ENCODE data around the gene RRP1B. TPM values are rescaled to one million over a fixed set of nuclear protein-coding genes. Genes with fewer than 3 reads are reported as not detected.

Gene RRP1B
- total and polyA plus RNA-seq, 2 of the 13 experiments (the other 11 are each of a cell fraction or from before 2014, with no cell fraction given), result 16.3 to 46.2 TPM

DNA sequence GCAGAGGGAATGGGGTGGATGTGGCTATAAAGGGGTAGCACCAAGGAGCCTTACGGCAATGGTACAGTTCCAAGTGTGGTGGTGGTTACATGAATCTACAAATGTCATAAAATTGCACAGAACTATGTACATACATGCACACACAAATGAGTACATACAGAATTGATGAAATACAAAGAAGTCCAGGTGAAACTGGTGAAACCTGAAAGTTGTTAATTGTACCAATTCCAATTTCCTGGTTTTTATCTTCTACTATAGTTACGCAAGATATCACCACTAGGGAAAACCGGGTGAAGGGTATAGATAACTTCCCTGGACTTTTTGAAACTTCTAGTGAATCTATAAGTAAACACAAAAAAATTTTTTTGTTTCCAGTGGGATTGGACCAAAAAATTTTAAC lies 19.0 kb upstream of the RRP1B start (continued):
- TF ChIP-seq HMGXB3 (CRISPR knock-in tag; IDR thresholded peaks at IDR 0.05; ENCODE audit: borderline replicate concordance) (no peak), TFAP4 (IDR thresholded peaks at IDR 0.05; ENCODE audit: borderline replicate concordance, low read depth) (no peak), CC2D1A (CRISPR knock-in tag; IDR thresholded peaks at IDR 0.05) (no peak), CEBPG (CRISPR knock-in tag; IDR thresholded peaks at IDR 0.05) (0 out of 2 replicates have a peak, but pooled peaks have one; percentile 18), SP1 (IDR thresholded peaks at IDR 0.05) (no peak), SP1 (CRISPR knock-in tag; IDR thresholded peaks at IDR 0.05) (no peak), MAF1 (CRISPR knock-in tag; IDR thresholded peaks at IDR 0.05; ENCODE audit: borderline replicate concordance) (no peak), AGO1 (IDR thresholded peaks at IDR 0.05; ENCODE audit: low read depth, low read length, poor library complexity, severe bottlenecking) (no peak), SKIL (CRISPR knock-in tag; IDR thresholded peaks at IDR 0.05; ENCODE audit: borderline replicate concordance) (no peak), CEBPB (IDR thresholded peaks at IDR 0.05; ENCODE audit: borderline replicate concordance, low read depth, low read length) (peak; percentile 74), REL (CRISPR knock-in tag; conservative IDR thresholded peaks at IDR 0.05) (no peak), NR3C1 (CRISPR knock-in tag; IDR thresholded peaks at IDR 0.05) (no peak)
- TF ChIP-seq, protein P1, sequence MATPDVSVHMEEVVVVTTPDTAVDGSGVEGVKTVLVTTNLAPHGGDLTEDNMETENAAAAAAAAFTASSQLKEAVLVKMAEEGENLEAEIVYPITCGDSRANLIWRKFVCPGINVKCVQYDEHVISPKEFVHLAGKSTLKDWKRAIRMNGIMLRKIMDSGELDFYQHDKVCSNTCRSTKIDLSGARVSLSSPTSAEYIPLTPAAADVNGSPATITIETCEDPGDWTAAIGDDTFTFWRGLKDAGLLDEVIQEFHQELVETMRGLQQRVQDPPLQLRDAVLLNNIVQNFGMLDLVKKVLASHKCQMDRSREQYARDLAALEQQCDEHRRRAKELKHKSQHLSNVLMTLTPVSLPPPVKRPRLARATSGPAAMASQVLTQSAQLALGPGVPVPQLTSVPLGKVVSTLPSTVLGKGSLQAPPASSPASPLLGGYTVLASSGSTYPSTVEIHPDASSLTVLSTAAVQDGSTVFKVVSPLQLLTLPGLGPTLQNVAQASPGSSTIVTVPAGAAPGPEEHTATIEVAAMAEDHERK (CRISPR knock-in tag; IDR thresholded peaks at IDR 0.05; ENCODE audit: low read depth), result no peak
- TF ChIP-seq, protein P2, sequence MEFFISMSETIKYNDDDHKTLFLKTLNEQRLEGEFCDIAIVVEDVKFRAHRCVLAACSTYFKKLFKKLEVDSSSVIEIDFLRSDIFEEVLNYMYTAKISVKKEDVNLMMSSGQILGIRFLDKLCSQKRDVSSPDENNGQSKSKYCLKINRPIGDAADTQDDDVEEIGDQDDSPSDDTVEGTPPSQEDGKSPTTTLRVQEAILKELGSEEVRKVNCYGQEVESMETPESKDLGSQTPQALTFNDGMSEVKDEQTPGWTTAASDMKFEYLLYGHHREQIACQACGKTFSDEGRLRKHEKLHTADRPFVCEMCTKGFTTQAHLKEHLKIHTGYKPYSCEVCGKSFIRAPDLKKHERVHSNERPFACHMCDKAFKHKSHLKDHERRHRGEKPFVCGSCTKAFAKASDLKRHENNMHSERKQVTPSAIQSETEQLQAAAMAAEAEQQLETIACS (CRISPR knock-in tag; IDR thresholded peaks at IDR 0.05), result no peak
